GM18508 (cell line): Measurements from ENCODE around the gene CDC42EP4.
"Not testable (repeated sequence)": the region's sequence is repeated elsewhere in the genome, so short reads cannot be mapped to it uniquely, and the experiment has no call there.

ENCODE experiments used
- ATAC-seq: cut with Tn5 transposase; IDR thresholded peaks from one replicate; pipeline ENCODE4 v1.9.1; 2021; ENCODE audit warnings: moderate number of reproducible peaks; ENCODE audit not compliant: insufficient read depth, unreplicated experiment

Gene CDC42EP4

DNA sequence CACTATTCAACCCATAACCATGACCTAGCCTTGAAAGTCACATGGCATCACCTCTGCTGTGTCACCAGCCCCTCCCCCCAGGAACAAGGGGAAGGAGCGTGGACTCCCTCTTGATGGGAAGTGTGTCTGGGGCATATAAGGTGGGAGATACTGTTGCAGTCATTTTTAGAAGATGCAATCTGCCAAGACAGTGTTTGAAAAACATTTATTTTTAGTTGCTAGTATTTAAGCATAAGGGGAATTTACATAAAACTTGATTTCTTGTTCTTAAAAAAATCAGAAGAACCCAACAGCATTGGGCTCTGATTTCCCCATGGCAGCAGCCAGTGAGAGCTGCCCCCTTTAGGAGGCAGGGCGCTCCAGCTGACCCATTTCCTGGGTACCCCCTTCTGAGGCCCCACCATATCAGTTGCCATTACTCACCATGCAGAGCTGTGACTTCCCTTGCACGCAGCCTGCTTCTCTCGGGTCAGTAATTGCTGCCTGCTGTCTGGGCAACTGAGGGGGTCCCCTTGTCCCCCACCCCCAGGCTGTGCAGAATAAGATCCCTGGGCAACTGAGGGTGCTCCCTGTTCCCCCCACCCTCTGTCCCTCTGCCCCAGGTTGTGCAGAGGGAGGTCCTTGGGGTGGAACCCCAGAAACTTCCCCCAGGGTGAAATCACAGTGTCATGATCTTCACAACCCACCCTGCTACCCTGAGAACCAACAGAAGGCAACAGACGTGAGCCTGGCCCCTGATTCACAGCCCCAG is 11.8 kb upstream of the CDC42EP4 start:
- no peak for ATAC-seq

- ATAC-seq = no peak
Observed at GRCh38 chr17:73320601-73321264, 8.9 kb upstream of the CDC42EP4 start.

- ATAC-seq = no peak
Observed at GRCh38 chr17:73319766-73320165, 8.0 kb upstream of the CDC42EP4 start.

DNA sequence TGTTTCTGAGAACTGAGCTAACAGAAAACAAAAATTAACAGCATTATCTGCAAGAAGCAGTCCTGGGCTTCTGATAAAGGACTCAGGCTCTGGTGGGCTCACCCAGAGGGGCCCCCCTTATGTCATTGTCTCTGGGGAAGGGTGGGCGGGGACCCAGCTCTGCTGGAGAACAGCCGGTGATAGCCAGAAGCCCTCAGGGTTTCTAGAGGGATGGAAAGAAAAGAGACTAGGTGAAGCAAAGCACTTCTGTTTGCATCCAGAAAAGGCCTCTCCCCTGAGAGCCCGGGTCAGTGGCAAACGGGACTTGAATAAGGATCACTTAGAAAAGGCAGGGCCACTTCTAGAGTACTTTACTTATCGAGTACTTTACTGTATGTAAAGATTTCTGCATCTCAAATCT is 7.0 kb upstream of the CDC42EP4 start:
- no peak for ATAC-seq

DNA sequence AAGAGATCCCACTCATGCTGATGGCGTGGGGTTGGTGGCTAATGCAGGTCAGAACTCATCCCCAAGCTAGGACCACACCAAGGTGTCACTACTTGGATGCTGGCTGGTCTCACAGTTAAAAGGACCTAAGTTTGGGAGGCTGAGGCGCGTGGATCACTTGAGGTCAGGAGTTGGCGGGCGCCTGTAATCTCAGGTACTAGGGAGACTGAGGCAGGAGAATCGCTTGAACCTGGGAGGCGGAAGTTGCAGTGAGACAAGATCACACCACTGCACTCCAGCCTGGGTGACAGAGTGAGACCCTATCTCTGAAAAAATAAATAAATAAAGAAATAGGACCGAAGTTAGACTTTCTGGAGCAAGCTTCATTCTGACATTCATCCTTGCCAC is 6.6 kb upstream of the CDC42EP4 start:
- ATAC-seq = no peak

GRCh38 chr17:73317513-73318426 is 6.0 kb upstream of the CDC42EP4 start:
- ATAC-seq = no peak

GRCh38 chr17:73316919-73317505 is 5.2 kb upstream of the CDC42EP4 start:
- ATAC-seq = no peak

GRCh38 chr17:73315471-73315870 is 3.7 kb upstream of the CDC42EP4 start:
- ATAC-seq = no peak

DNA sequence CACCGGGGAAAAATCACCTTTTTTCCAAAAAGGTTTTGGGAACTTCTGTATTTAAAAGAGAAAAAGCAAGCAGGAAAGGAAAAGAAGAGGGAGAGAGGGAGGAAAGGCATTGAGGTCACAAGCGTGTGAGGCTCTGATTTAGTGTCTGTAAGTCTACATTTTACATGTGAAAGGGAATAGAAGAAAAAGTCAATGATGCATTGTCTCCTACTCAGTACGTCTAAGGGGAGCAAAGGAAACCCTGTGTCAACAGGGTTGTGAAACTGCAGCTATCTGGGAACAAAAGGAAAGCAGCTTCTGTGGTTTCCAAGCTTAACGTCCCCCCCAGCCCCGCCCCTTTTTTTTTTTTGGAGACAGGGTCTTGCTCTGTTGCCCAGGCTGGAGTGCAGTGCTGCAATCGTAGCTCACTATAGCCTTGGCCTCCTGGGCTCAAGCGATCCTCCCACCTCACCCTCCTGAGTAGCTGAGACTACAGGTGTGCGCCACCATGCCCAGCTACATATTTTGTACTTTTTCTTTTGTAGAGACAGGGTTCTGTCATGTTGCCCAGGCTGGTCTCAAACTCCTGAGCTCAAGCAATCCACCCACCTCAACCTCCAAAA is 1.8 kb upstream of the CDC42EP4 start:
- no peak for ATAC-seq

GRCh38 chr17:73312887-73313286 is 1.1 kb upstream of the CDC42EP4 start:
- not testable (repeated sequence) for ATAC-seq

GRCh38 chr17:73311428-73311780 is 397 bp downstream of the CDC42EP4 start:
- ATAC-seq = no peak

- ATAC-seq = no peak
Observed at GRCh38 chr17:73309727-73310596, 1.8 kb downstream of the CDC42EP4 start.

- ATAC-seq = not testable (repeated sequence)
Observed at GRCh38 chr17:73308959-73309358, 2.8 kb downstream of the CDC42EP4 start.

- no peak for ATAC-seq
Observed at GRCh38 chr17:73308017-73308823, 3.6 kb downstream of the CDC42EP4 start.

- ATAC-seq = no peak
Observed at GRCh38 chr17:73307130-73307529, 4.7 kb downstream of the CDC42EP4 start.

DNA sequence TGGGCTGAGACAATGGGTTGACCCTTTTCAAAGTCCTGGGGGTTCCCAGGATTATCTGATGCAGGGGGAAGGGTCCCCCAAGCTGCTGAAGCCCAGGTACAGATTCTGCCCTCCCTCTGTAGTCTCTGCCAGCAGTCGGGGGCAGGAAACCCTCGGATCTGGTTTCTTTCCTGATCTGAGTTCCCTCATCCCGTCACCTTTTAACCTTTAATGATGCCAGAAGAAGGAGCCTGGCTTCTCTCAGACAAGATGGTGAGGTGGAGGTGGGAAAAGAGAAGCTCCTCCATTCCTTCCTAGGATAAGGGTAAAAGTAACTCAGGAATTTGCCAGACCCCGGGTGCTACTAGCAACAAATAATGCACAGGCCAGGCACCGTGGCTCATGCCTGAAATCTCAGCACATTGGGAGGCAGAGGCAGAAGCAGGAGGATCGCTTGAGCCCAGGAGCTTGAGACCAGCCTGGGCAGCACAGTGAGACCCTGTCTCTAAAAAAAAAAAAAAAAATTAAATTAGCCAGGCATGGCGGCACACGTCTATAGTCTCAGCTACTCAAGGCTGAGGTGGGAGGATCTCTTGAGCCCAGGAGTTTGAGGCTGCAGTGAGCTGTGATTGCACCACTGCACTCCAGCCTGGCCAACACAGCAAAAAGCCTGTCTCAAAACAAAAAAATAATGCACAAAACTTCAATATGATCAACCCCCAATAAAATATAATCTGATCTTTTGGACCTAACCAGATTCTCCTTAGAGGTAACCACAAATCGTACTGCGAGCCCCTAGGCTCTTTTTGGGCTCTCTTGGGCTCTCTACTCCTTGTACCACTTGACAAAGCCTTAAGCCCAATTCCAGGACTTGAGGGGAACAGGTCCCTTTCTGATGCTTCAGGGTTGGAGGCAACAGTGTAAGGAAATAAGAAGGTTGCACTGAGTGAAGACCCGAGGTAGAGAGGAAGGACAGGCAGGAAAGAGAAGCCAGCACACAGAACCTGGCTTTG is 5.7 kb downstream of the CDC42EP4 start:
- no peak for ATAC-seq
